ENCODE measurements around the gene M6PR. TPM values are rescaled to one million over a fixed set of nuclear protein-coding genes. Genes with fewer than 3 reads are reported as not detected.

The M6PR gene
- total RNA-seq, 1 experiment from 2014 or later = 130 TPM

- no peak overlapping the region for H3K27ac Mint-ChIP-seq (ENCODE audit: low read depth, unreplicated experiment)
- H3K4me3 Mint-ChIP-seq (ENCODE audit: unreplicated experiment) = no peak overlapping the region
- H3K27me3 Mint-ChIP-seq (ENCODE audit: insufficient read depth, unreplicated experiment) = no peaks in the 10 kb centered on the region
- TF ChIP-seq CTCF (IDR thresholded peaks at IDR 0.05; ENCODE audit: unreplicated experiment) = no peak
- BruUV-seq (replicated peaks) = no TSS peak
- CTCF ChIA-PET = interaction anchor here (0.7 to 1.0 kb wide), 3 partner anchors 10 to 262 kb away, joined by 3 to 4 read pairs (median 3); no protein-coding TSS in a partner anchor
- H3K9me3 Mint-ChIP-seq (ENCODE audit: unreplicated experiment) = no peaks in the 10 kb centered on the region
- POLR2A ChIA-PET = no interaction called here
- intact Hi-C loops (cut with micrococcal nuclease) = no loop called here
- no peaks in the 10 kb centered on the region for H3K4me1 Mint-ChIP-seq (ENCODE audit: insufficient read depth, unreplicated experiment)
- no peak for DNase-seq (ENCODE audit: unreplicated experiment)
- no peaks in the 10 kb centered on the region for H3K36me3 Mint-ChIP-seq (ENCODE audit: insufficient read depth, unreplicated experiment)
Observed at GRCh38 chr12:8993827-8994226, 44.4 kb upstream of the M6PR start.

GRCh38 chr12:8991371-8992345, 42.2 kb upstream of the M6PR start:
- H3K27me3 Mint-ChIP-seq (ENCODE audit: insufficient read depth, unreplicated experiment) = no peaks in the 10 kb centered on the region
- H3K27ac Mint-ChIP-seq (ENCODE audit: low read depth, unreplicated experiment) = no peak overlapping the region
- intact Hi-C loops (cut with micrococcal nuclease) = no loop called here
- no TSS peak for BruUV-seq (replicated peaks)
- no peak for TF ChIP-seq CTCF (IDR thresholded peaks at IDR 0.05; ENCODE audit: unreplicated experiment)
- POLR2A ChIA-PET = no interaction called here
- DNase-seq (ENCODE audit: unreplicated experiment) = no peak
- CTCF ChIA-PET = interaction anchor here (0.5 to 0.7 kb wide), 2 partner anchors 12 to 41 kb away, joined by 3 to 4 read pairs; no protein-coding TSS in a partner anchor
- no peaks in the 10 kb centered on the region for H3K36me3 Mint-ChIP-seq (ENCODE audit: insufficient read depth, unreplicated experiment)
- H3K9me3 Mint-ChIP-seq (ENCODE audit: unreplicated experiment) = no peaks in the 10 kb centered on the region
- H3K4me3 Mint-ChIP-seq (ENCODE audit: unreplicated experiment) = no peak overlapping the region
- no peaks in the 10 kb centered on the region for H3K4me1 Mint-ChIP-seq (ENCODE audit: insufficient read depth, unreplicated experiment)

GRCh38 chr12:8989413-8989812, 40.0 kb upstream of the M6PR start, which contains the start of gene KLRG1:
Gene KLRG1, plus strand, starts transcription at chr12:8989546. Its CDS starts 90 bp downstream, at chr12:8989636.
- Mint-ChIP-seq H3K27ac (ENCODE audit: low read depth, unreplicated experiment) (no peak within 1 kb of the TSS), H3K4me1 (ENCODE audit: insufficient read depth, unreplicated experiment) (no peaks in the 10 kb centered on the region), H3K36me3 (ENCODE audit: insufficient read depth, unreplicated experiment) (no peaks in the 10 kb centered on the region), H3K4me3 (ENCODE audit: unreplicated experiment) (no peak within 1 kb of the TSS), H3K9me3 (ENCODE audit: unreplicated experiment) (no peaks in the 10 kb centered on the region), H3K27me3 (ENCODE audit: insufficient read depth, unreplicated experiment) (no peaks in the 10 kb centered on the region)
- ChIA-PET CTCF (interaction anchor here (0.7 kb wide), 1 partner anchor 43 kb away, joined by 3 read pairs; no protein-coding TSS in a partner anchor), POLR2A (no interaction called here)
- TF ChIP-seq CTCF (IDR thresholded peaks at IDR 0.05; ENCODE audit: unreplicated experiment) = no peak
- BruUV-seq (replicated peaks) = no TSS peak
- DNase-seq (ENCODE audit: unreplicated experiment) = no peak
- intact Hi-C loops (cut with micrococcal nuclease) = no loop called here

- H3K4me3 Mint-ChIP-seq (ENCODE audit: unreplicated experiment) = no peak overlapping the region
- no peak for DNase-seq (ENCODE audit: unreplicated experiment)
- BruUV-seq (replicated peaks) = no TSS peak
- H3K4me1 Mint-ChIP-seq (ENCODE audit: insufficient read depth, unreplicated experiment) = no peaks in the 10 kb centered on the region
- no peak overlapping the region for H3K27ac Mint-ChIP-seq (ENCODE audit: low read depth, unreplicated experiment)
- ChIA-PET CTCF (no interaction called here), POLR2A (no interaction called here)
- TF ChIP-seq CTCF (IDR thresholded peaks at IDR 0.05; ENCODE audit: unreplicated experiment) = no peak
- H3K36me3 Mint-ChIP-seq (ENCODE audit: insufficient read depth, unreplicated experiment) = no peaks in the 10 kb centered on the region
- intact Hi-C loops (cut with micrococcal nuclease) = no loop called here
- no peaks in the 10 kb centered on the region for H3K9me3 Mint-ChIP-seq (ENCODE audit: unreplicated experiment)
- no peaks in the 10 kb centered on the region for H3K27me3 Mint-ChIP-seq (ENCODE audit: insufficient read depth, unreplicated experiment)
Observed at GRCh38 chr12:8987685-8988084, 38.2 kb upstream of the M6PR start.
